Right lobe of liver (tissue), 6 donors: ENCODE results near the gene FAM229A. TPM values are rescaled to one million over a fixed set of nuclear protein-coding genes. Genes with fewer than 3 reads are reported as not detected.

Source experiments
- ATAC-seq, 4 donors: fragments of 200-7000 bp; cut with Tn5 transposase; one replicate each; pipeline ENCODE4 v1.9.1; 2020; ENCODE audit warnings: mild to moderate bottlenecking in 4 of 4, moderate library complexity in 4 of 4
- DNase-seq, 3 donors: peaks; one replicate each; pipeline ENCODE4 v3.0.0-alpha.2; 2020
- H3K27ac ChIP-seq, 3 donors: fragments of 200-600 bp; one replicate each; pipeline ENCODE4 v1.8.0; 2022
- H3K27me3 ChIP-seq, 2 donors: fragments of 200-600 bp; one replicate each; pipeline ENCODE4 v1.8.0; 2022
- H3K36me3 ChIP-seq, 4 donors: fragments of 200-600 bp; sonication (generic) in 1 of 4; one replicate each; pipeline versions ENCODE4 v1.5.1 to v1.8.0; 2017 to 2022; ENCODE audit warnings: control low read depth in 1 of 4
- H3K4me1 ChIP-seq, 4 donors: fragments of 200-600 bp; sonication (generic) in 1 of 4; one replicate each; pipeline versions ENCODE4 v1.5.1 to v1.8.0; 2017 to 2022; ENCODE audit warnings: control low read depth in 1 of 4
- H3K4me3 ChIP-seq, 3 donors: fragments of 200-600 bp; one replicate each; pipeline ENCODE4 v1.8.0; 2022
- H3K9me3 ChIP-seq, 4 donors: fragments of 200-600 bp; sonication (generic) in 1 of 4; one replicate each; pipeline versions ENCODE4 v1.5.1 to v1.8.0; 2017 to 2022; ENCODE audit warnings: control low read depth in 1 of 4
- POLR2A ChIP-seq: fragments of 450-650 bp; IDR thresholded peaks from one replicate; pipeline ENCODE4 v1.6.1; 2017; ENCODE audit warnings: antibody characterized with exemption, mild to moderate bottlenecking
- WGBS: methylation state at CpG from one replicate; pipeline ENCODE4 v1.1.6; 2018; ENCODE audit warnings: low coverage, low lambda C conversion rate; ENCODE audit not compliant: insufficient coverage; ENCODE audit errors: missing lambda C conversion rate; 5-methylcytosine and 5-hydroxymethylcytosine counted together
- intact Hi-C, 2 donors: fragments of 100-400 bp; cut with DNase I; formaldehyde crosslinking; loops; one replicate each; pipeline versions ENCODE4 v1.11.2 to v1.14.1; 2022
- total RNA-seq, 6 experiments: library from RNA; depleted of rRNA in 2 of 6; stranded (reverse); fragments of >200 nt in 2 of 6; fragmentation: NEBNext Ultra II Directional in 3 of 6; extraction: Animal tissue kit (Norgen Biotek cat#: 25700) in 3 of 6; gene quantifications; one replicate each; pipeline versions ENCODE4 v1.1.0 to v1.2.4, GENCODE V29; 2016 to 2023
- TF ChIP-seq, protein P1 (sequence below), 4 donors: fragments of 200-600 bp in 3 of 4; fragments of 450-650 bp in 1 of 4; IDR thresholded peaks; one replicate each; pipeline versions ENCODE4 v1.5.1 to v1.8.0; 2016 to 2022; ENCODE audit warnings: antibody characterized with exemption in 4 of 4, mild to moderate bottlenecking in 2 of 4
- donor health status: DM: no; HTN: yes; CAD: no.
- donor health status: DM: no; HTN: no; CAD: no.
- donor health status: DM: no; HTN: no; CAD: no.
- donor health status: DM: no; HTN: yes; CAD: no.
- donor health status: DM: no; HTN: yes; CAD: no.

FAM229A gene
- total RNA-seq, 6 experiments from 2014 or later: 1.3 to 7.8 (median 5.3) TPM

DNA sequence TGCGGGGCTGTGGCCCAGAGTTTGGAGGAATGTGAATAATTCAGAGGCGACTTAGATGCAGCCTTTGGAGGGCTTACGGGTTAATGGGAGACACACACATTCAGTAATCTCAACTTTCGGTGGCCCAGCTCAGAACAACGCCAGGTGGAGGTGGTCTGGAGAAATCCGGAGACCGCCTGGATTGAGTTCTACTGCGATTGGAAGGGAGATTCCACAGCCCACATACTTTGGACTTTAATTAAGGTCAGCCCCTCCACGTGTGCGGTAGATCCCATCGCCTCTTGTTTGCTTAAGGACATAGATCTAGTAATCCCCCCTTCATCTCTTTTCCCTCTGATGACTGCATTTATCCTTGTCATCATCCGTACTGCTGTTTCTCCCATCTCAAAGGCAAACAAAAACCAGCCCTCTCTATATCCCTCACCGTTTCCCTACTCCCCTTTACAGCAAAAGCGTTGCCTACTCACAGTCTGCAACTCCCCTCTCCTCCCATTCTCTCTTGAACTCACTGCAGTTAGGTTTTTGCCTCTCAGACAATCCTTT, 32.7 kb upstream of the FAM229A start:
- TF ChIP-seq POLR2A: peak; percentile 59
- TF ChIP-seq, protein P1, sequence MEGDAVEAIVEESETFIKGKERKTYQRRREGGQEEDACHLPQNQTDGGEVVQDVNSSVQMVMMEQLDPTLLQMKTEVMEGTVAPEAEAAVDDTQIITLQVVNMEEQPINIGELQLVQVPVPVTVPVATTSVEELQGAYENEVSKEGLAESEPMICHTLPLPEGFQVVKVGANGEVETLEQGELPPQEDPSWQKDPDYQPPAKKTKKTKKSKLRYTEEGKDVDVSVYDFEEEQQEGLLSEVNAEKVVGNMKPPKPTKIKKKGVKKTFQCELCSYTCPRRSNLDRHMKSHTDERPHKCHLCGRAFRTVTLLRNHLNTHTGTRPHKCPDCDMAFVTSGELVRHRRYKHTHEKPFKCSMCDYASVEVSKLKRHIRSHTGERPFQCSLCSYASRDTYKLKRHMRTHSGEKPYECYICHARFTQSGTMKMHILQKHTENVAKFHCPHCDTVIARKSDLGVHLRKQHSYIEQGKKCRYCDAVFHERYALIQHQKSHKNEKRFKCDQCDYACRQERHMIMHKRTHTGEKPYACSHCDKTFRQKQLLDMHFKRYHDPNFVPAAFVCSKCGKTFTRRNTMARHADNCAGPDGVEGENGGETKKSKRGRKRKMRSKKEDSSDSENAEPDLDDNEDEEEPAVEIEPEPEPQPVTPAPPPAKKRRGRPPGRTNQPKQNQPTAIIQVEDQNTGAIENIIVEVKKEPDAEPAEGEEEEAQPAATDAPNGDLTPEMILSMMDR (IDR thresholded peaks at IDR 0.05): no peak
- WGBS: 3% methylated on average over 6 of the region's 14 CpGs
- DNase-seq: peak in 1 of 3 donors; percentile 30
- H3K36me3 ChIP-seq: peaks cover 0 to 17% (median 7%) of the 10 kb centered on the region in 4 donors
- H3K27me3 ChIP-seq: no peaks in the 10 kb centered on the region
- H3K4me3 ChIP-seq: peak overlapping the region; percentile 44 to 80 (median 77)
- peak; percentile 22 to 41 (median 28) for ATAC-seq
- H3K27ac ChIP-seq: peak overlapping the region; percentile 93 to 97 (median 96)
- intact Hi-C loops: no loop called here
- H3K4me1 ChIP-seq: peaks cover 0 to 20% (median 5%) of the 10 kb centered on the region in 4 donors
- no peaks in the 10 kb centered on the region for H3K9me3 ChIP-seq

- intact Hi-C loops: no loop called here
- no peaks in the 10 kb centered on the region for H3K9me3 ChIP-seq
- H3K27me3 ChIP-seq: no peaks in the 10 kb centered on the region
- peaks cover 0 to 20% (median 5%) of the 10 kb centered on the region in 4 donors for H3K4me1 ChIP-seq
- TF ChIP-seq, protein P1 (IDR thresholded peaks at IDR 0.05): no peak
- TF ChIP-seq POLR2A: peak; percentile 91
- peak within 1 kb of the TSS; percentile 93 to 98 (median 97) for H3K27ac ChIP-seq
- peak; percentile 99 for DNase-seq
- peak; percentile 91 to 97 (median 94) for ATAC-seq
- H3K4me3 ChIP-seq: peak within 1 kb of the TSS; percentile 77 to 96 (median 80)
- WGBS: under 1% methylated on average over 46 of the region's 48 CpGs
- H3K36me3 ChIP-seq: peaks cover 0 to 20% (median 7%) of the 10 kb centered on the region in 4 donors
These were observed 32.0 kb upstream of the FAM229A start, which contains the start of gene BSDC1 for GRCh38 chr1:32394141-32394889. TSS of gene BSDC1 (minus strand) at chr1:32394441. CDS start at chr1:32394414, 27 bp downstream.

DNA sequence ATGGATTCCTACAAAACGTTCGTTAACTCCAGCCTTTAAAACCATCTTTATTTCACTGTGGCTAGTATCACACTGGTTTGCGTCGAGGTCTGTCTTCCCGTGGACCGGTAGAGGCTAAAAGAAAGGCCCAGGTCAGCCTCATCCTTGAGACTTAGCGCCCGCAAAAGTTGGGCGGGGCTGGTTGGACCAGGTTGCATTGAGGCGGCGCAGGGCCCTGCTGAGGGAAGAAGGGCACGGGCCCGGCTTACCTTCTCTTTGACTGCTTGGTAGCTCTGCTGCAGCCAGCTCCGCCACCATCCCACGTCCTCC, 31.5 kb upstream of the FAM229A start:
- Histone ChIP-seq H3K36me3 (peaks cover 0 to 22% (median 9%) of the 10 kb centered on the region in 4 donors), H3K4me3 (peak overlapping the region; percentile 77 to 96 (median 80)), H3K4me1 (peaks cover 0 to 20% (median 5%) of the 10 kb centered on the region in 4 donors), H3K27me3 (no peaks in the 10 kb centered on the region), H3K27ac (peak overlapping the region; percentile 93 to 98 (median 97)), H3K9me3 (no peaks in the 10 kb centered on the region)
- under 1% methylated on average over 14 of the region's 15 CpGs for WGBS
- DNase-seq (peak in 1 of 3 donors; percentile 69), ATAC-seq (peak; percentile 34 to 50 (median 40))
- intact Hi-C loops: no loop called here
- TF ChIP-seq, protein P1 (IDR thresholded peaks at IDR 0.05): no peak
- no peak for TF ChIP-seq POLR2A

- intact Hi-C loops: no loop called here
- H3K27ac ChIP-seq: peak overlapping the region; percentile 93 to 98 (median 97)
- no peak for TF ChIP-seq POLR2A
- TF ChIP-seq, protein P1 (IDR thresholded peaks at IDR 0.05): no peak
- ATAC-seq (no peak), DNase-seq (no peak)
- H3K4me1 ChIP-seq: peaks cover 0 to 20% (median 5%) of the 10 kb centered on the region in 4 donors
- H3K4me3 ChIP-seq: peak overlapping the region; percentile 77 to 96 (median 80)
- 83% methylated on average over 1 of the region's 1 CpG for WGBS
- H3K9me3 ChIP-seq: no peaks in the 10 kb centered on the region
- H3K36me3 ChIP-seq: peaks cover 0 to 29% (median 9%) of the 10 kb centered on the region in 4 donors
- no peaks in the 10 kb centered on the region for H3K27me3 ChIP-seq
These were observed 30.9 kb upstream of the FAM229A start for GRCh38 chr1:32393136-32393535.
